ENCODE data around the gene CCDC142. TPM values are rescaled to one million over a fixed set of nuclear protein-coding genes. Genes with fewer than 3 reads are reported as not detected.

Gene CCDC142
- total RNA-seq, 2 donors from 2014 or later, result 20.5 to 39.2 TPM

DNA sequence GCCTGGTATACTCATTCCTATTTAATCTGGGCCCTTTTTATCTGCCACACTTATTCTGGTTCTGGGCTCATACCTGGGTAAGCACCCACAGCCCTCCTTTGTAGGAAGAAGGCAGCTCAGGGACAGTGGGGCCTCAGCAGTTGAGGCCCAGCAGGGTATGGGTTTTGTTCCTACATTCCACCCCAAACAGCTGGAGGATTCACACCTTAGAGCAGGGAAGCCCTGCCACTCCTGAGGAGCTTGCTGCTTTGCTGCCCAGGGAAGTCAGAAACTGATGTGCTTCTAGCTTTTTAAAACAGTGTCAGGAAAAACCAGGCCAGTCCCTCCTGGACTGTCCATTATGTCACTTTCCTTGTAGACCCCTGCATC is 17.8 kb upstream of the CCDC142 start:
- no peaks in the 10 kb centered on the region for H3K9me3 ChIP-seq
- H3K4me3 ChIP-seq, result no peak overlapping the region
- no peak for DNase-seq
- H3K27ac ChIP-seq, result no peak overlapping the region
- no peak for ATAC-seq
- intact Hi-C loops (cut with DNase I), result no loop called here
- H3K27me3 ChIP-seq, result peaks cover 0 to 5% of the 10 kb centered on the region in 2 donors
- no peaks in the 10 kb centered on the region for H3K36me3 ChIP-seq (replicated peaks in 1 of 2; ENCODE audit: insufficient read depth in 1 of 2, low read depth in 2 of 2)
- TF ChIP-seq, protein P1, sequence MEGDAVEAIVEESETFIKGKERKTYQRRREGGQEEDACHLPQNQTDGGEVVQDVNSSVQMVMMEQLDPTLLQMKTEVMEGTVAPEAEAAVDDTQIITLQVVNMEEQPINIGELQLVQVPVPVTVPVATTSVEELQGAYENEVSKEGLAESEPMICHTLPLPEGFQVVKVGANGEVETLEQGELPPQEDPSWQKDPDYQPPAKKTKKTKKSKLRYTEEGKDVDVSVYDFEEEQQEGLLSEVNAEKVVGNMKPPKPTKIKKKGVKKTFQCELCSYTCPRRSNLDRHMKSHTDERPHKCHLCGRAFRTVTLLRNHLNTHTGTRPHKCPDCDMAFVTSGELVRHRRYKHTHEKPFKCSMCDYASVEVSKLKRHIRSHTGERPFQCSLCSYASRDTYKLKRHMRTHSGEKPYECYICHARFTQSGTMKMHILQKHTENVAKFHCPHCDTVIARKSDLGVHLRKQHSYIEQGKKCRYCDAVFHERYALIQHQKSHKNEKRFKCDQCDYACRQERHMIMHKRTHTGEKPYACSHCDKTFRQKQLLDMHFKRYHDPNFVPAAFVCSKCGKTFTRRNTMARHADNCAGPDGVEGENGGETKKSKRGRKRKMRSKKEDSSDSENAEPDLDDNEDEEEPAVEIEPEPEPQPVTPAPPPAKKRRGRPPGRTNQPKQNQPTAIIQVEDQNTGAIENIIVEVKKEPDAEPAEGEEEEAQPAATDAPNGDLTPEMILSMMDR (IDR thresholded peaks at IDR 0.05), result no peak
- TF ChIP-seq POLR2A (IDR thresholded peaks at IDR 0.05), result no peak
- peaks cover 60% of the 10 kb centered on the region for H3K4me1 ChIP-seq

DNA sequence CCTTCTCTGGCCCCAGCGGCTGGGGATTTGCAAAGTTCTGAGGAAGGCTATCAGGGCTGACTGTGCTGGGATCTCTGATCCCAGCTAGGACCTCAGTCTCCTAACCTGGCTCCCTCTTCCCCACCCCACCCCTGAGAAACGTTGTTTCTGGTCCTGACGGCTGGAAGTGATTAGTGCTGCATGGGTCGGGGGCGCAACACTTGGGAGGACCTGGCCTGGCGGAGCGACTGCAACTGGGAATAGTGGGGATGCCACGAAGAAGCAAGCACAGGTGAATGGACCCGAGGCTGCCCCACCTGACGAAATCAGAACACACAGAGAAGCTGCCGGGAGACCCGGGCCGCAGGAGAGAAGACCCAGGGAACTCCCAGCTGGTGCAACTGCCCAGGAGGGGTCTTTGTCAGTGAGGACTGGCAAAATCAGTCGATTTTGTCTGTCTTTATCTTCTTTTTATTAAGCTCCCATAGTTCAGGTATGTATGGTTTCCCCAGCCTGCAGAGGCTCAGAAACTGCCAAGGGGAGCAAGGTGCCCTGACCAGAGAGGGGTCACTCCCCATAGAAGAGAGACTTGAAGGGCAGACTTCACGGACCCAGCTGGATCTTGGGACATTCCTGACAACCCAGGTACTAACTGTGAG is 17.3 kb upstream of the CCDC142 start:
- DNase-seq (no peak), ATAC-seq (no peak)
- TF ChIP-seq, protein P1 (IDR thresholded peaks at IDR 0.05), result no peak
- no peak for TF ChIP-seq POLR2A (IDR thresholded peaks at IDR 0.05)
- 66 to 73% methylated on average over 13 to 15 of the region's 15 CpGs for WGBS, 2 donors
- peaks cover 0 to 5% of the 10 kb centered on the region in 2 donors for H3K27me3 ChIP-seq
- no peaks in the 10 kb centered on the region for H3K9me3 ChIP-seq
- no peak overlapping the region for H3K27ac ChIP-seq
- intact Hi-C loops (cut with DNase I), result no loop called here
- H3K36me3 ChIP-seq (replicated peaks in 1 of 2; ENCODE audit: insufficient read depth in 1 of 2, low read depth in 2 of 2), result no peaks in the 10 kb centered on the region
- H3K4me3 ChIP-seq, result no peak overlapping the region
- H3K4me1 ChIP-seq, result peaks cover 55% of the 10 kb centered on the region

DNA sequence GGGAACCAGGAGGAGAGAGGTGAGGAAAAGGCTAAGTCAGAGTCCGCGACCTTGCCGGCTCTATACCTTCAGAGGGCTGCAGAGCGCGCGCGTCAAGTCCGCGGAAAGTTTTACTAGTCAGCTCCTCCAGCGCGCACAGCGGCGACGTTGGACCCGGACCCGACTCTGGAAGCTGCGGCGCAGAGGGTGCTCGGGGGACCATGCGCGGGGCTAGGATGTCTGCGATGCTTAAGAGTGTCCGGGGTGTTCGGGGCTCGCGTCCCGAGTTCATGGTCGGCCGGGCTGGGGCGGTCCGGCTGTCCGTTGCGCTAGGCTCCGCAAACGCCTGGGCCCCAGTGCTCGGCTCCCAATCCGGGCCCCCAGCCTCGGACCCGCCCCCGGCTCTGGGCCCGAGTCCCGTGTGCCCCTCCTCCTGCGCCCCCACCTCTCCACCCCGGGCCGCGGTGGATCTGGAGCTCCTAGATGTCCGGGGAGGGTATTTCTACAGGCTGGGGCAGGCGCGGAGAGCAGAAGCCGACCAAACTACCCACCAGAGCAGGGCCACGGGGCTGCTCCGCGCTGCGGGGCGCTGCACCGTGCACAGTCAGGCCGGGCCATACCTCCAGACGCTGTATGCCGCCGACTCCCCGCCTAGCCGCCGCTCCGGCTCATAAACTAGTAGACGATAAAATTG is 16.6 kb upstream of the CCDC142 start, which contains the start of gene LBX2:
Gene LBX2, minus strand, starts transcription at position 337 of the 673 bp plus-strand sequence. Its CDS starts 66 bp downstream, at position 271.
- no peak within 1 kb of the TSS for H3K4me3 ChIP-seq
- intact Hi-C loops (cut with DNase I), result no loop called here
- ATAC-seq (no peak), DNase-seq (no peak)
- H3K4me1 ChIP-seq, result peaks cover 52% of the 10 kb centered on the region
- TF ChIP-seq, protein P1 (IDR thresholded peaks at IDR 0.05), result no peak
- TF ChIP-seq POLR2A (IDR thresholded peaks at IDR 0.05), result no peak
- 19 to 27% methylated on average over 3 to 54 of the region's 65 CpGs for WGBS, 2 donors
- H3K27ac ChIP-seq, result no peak within 1 kb of the TSS
- H3K27me3 ChIP-seq, result peaks cover 0 to 5% of the 10 kb centered on the region in 2 donors
- no peaks in the 10 kb centered on the region for H3K9me3 ChIP-seq
- no peaks in the 10 kb centered on the region for H3K36me3 ChIP-seq (replicated peaks in 1 of 2; ENCODE audit: insufficient read depth in 1 of 2, low read depth in 2 of 2)

DNA sequence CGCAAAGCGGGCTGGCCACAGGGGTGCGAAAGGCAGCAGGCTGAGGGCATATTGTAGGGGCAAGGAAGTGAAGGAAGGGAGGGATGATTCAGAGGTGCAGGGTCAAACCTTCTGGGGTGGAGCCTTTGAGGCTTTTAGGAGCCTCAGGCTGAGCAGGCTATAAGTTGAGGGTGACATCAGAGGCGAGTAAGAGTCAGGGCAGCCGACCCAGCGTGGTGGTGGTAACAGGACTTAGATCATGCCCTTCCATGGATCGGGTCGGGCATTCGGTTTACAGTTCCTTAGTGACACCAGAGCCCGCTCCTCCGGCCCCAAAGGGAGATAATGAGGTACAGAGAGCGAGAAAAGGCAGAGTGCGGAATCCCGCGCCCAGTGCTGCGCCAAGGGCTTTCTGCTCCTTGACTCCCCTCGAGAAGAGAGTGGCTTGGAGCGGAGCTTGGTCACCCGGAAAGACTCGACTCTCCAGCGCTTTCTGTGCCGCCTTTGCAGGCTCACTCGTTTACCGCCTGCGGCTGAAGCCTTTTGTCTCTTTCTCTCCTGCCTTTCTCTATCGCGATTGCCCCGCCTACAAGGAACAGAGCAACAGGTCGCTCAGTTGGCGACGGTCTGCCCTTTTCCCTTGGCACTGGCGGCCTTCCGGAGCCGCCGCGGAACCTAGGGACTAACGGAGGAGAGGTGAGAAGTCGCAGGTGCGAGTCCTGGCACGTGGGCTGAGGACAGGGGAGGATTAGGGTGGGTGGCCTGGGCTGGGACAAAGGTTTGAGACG is 15.9 kb upstream of the CCDC142 start:
- no peak for ATAC-seq
- intact Hi-C loops (cut with DNase I), result no loop called here
- H3K27me3 ChIP-seq, result peaks cover 0 to 5% of the 10 kb centered on the region in 2 donors

More for the DNA sequence above, 15.9 kb upstream of the CCDC142 start:
- TF ChIP-seq POLR2A (IDR thresholded peaks at IDR 0.05), result no peak
- TF ChIP-seq, protein P1 (IDR thresholded peaks at IDR 0.05), result no peak
- DNase-seq, result no peak
- H3K9me3 ChIP-seq, result no peaks in the 10 kb centered on the region
- peaks cover 45% of the 10 kb centered on the region for H3K4me1 ChIP-seq
- WGBS, 2 donors, result 5 to 7% methylated on average over 39 to 41 of the region's 41 CpGs
- peak overlapping the region in 1 of 2 donors; percentile 8 for H3K4me3 ChIP-seq
- H3K36me3 ChIP-seq (replicated peaks in 1 of 2; ENCODE audit: insufficient read depth in 1 of 2, low read depth in 2 of 2), result no peaks in the 10 kb centered on the region
- no peak overlapping the region for H3K27ac ChIP-seq

Data from body of pancreas (tissue), 4 donors.